ENCODE data around the gene SLC29A2.

SLC29A2 gene

DNA sequence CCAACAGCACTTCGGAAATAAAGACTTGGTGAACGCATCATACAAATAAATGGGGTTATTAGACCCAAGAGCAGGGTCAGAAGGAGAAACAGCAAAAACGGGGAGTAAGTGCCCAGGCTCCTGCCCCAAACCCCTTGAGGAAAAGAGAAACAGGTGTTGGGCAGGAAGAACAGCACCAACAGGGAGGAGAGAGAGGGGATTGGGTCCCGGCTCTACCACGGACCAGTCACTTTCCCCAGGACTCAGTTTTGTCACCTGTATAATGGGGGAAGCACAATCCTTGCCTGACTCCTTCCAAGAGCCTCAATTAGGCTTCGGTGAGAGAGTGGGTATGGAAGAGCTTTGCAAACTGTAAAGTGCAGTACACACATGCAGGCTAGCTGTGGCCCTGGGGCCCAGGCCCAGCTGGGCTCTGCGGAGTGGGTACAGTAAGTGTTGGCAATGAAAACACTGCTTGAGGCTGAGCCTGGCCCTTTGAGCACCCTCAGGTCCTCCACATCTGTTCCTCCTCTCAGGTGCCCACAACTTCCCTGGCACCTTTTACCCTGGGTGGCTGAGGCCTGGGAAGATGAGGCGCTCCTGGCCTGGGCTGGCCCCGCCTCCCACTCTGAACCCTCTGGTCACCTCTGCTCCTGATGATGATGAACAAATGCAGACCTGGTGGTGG is 8.9 kb downstream of the SLC29A2 start:
- CTCF ChIA-PET = interaction anchor here (0.9 to 5.6 kb wide), 7 partner anchors 8 to 77 kb away, joined by 3 to 58 read pairs (median 6); no protein-coding TSS in a partner anchor
- no peak overlapping the region for H3K27ac ChIP-seq (ENCODE audit: extremely low read depth, low read depth, low read length)

DNA sequence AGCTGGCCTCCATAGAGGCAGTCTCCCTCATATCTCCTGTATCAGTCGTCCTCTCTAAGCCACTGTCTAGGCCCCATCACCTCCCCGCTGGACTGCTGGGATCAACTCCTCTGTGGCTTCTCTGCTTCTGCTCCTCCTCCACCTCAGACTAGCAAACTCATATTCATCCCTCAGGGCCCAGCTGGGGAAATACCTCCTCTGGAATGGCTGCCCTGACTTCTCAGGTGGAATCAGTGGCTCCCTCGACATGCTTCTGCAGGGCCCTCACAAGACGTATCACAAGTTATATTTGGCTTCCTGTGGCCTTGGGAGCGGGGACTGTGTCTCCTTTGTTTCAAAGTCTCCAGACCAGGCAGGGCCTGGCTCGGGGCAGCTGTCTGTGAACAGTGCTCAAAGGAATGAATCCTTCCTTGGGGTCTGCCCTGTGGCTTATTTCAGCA is 10.0 kb downstream of the SLC29A2 start:
- H3K4me3 ChIP-seq (ENCODE audit: low read depth, low read length) = no peak overlapping the region
- POLR2A ChIA-PET = interaction anchor here (2.2 kb wide), 1 partner anchor 10 kb away, joined by 7 read pairs; the partner anchor contains the start of gene SLC29A2
- peaks cover 0 to 31% of the 10 kb centered on the region in 2 experiments; a peak in 1 of 3 replicates for H3K36me3 ChIP-seq (ENCODE audit: control insufficient read depth in 2 of 2, insufficient read depth in 1 of 2, low read length in 2 of 2)
- CTCF ChIA-PET = interaction anchor here (0.8 to 1.0 kb wide), 2 partner anchors 28 to 46 kb away, joined by 3 to 5 read pairs; no protein-coding TSS in a partner anchor
- no peaks in the 10 kb centered on the region for H3K4me1 ChIP-seq (ENCODE audit: control insufficient read depth, insufficient read depth, low read length)
- no peak overlapping the region for H3K27ac ChIP-seq (ENCODE audit: extremely low read depth, low read depth, low read length)
- no peaks in the 10 kb centered on the region for H3K9me3 ChIP-seq (ENCODE audit: control insufficient read depth, insufficient read depth, low read depth, low read length)
- no peak for TF ChIP-seq TCF7L2 (IDR thresholded peaks at IDR 0.05; ENCODE audit: borderline replicate concordance, low read depth, low read length)
- TF ChIP-seq ZFP3 (tag by site-specific recombination; IDR thresholded peaks at IDR 0.05; ENCODE audit: low read depth) = peak; percentile 63; the same call in 1 of the 2 replicates
- TF ChIP-seq ZSCAN16 (tag by site-specific recombination; IDR thresholded peaks at IDR 0.05) = no peak

More for the DNA sequence above, 8.9 kb downstream of the SLC29A2 start:
- TF ChIP-seq ZNF23 (tag by site-specific recombination; IDR thresholded peaks at IDR 0.05; ENCODE audit: borderline replicate concordance) = no peak
- peaks cover 0 to 41% of the 10 kb centered on the region in 2 experiments; a peak in 1 of 3 replicates for H3K36me3 ChIP-seq (ENCODE audit: control insufficient read depth in 2 of 2, insufficient read depth in 1 of 2, low read length in 2 of 2)
- POLR2A ChIA-PET = interaction anchor here (1.2 to 2.2 kb wide), 2 partner anchors 9 to 15 kb away, joined by 4 to 7 read pairs; partner anchors contain the start of gene SLC29A2
- no peaks in the 10 kb centered on the region for H3K4me1 ChIP-seq (ENCODE audit: control insufficient read depth, insufficient read depth, low read length)
- H3K9me3 ChIP-seq (ENCODE audit: control insufficient read depth, insufficient read depth, low read depth, low read length) = no peaks in the 10 kb centered on the region
- no peak overlapping the region for H3K4me3 ChIP-seq (ENCODE audit: low read depth, low read length)

DNA sequence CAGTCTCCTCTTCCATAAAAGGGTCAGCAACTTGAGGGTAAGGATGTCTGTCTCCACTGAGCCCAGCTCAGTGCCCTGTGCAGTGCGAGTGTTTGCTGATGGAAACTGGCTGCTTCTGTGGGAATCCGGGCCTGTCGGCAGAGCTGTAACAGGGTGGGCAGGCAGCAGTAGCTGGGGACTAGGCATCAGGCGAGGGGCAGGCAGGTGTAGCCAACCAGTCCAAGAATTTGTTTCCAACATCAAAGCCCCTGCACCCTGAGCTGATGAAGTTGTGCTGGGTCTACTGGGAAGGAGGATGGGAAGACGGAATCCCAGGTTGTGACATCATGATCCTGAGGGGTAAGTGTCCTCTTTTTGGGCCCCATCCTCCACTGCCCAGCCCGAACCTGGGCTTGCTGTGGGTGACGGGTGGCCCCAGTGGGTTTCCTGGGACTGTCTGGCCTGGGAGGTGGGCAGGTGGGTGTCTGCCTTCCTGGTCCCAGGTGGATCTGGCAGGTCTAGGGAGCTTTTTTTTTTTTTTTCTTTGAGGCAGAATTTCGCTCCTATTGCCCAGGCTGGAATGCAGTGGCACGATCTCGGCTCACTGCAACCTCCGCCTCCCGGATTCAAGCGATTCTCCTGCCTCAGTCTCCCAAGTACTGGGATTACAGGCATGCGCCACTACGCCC is 11.0 kb downstream of the SLC29A2 start:
- CTCF ChIA-PET = no interaction called here
- Histone ChIP-seq H3K4me1 (ENCODE audit: control insufficient read depth, insufficient read depth, low read length) (no peaks in the 10 kb centered on the region), H3K9me3 (ENCODE audit: control insufficient read depth, insufficient read depth, low read depth, low read length) (no peaks in the 10 kb centered on the region), H3K27ac (ENCODE audit: extremely low read depth, low read depth, low read length) (no peak overlapping the region), H3K36me3 (ENCODE audit: control insufficient read depth in 2 of 2, insufficient read depth in 1 of 2, low read length in 2 of 2) (peaks cover 0 to 23% of the 10 kb centered on the region in 2 experiments; a peak in 1 of 3 replicates), H3K4me3 (ENCODE audit: low read depth, low read length) (no peak overlapping the region)
- POLR2A ChIA-PET = interaction anchor here (0.6 to 1.5 kb wide), 3 partner anchors 12 to 119 kb away, joined by 3 to 4 read pairs (median 3); partner anchors contain the start of gene DPP3
- TF ChIP-seq ZNF10 (tag by site-specific recombination; IDR thresholded peaks at IDR 0.05) (peak; percentile 74), ZNF114 (tag by site-specific recombination; IDR thresholded peaks at IDR 0.05) (no peak)

DNA sequence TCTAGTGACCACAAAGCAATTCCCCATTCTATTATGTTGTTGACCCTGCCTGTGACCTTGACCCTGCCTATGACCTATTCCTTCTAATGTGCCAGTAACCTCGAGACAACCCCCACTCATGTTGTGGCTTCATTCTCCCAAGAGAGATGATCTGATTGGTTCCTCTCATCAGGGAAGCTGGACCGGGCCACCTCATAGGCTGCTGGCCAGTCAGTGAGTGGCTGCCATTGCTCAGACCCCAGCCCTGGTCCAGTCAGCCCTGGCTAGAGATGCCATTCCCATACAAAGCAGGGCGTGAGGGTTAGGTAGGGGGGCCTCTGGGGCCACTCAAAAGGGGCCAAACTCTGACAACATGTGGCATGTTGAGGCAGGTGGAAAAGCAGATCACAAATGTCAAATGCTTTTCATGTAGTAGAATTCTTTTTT is 11.9 kb downstream of the SLC29A2 start:
- ChIA-PET POLR2A (interaction anchor here (0.7 to 1.5 kb wide), 2 partner anchors 8 to 120 kb away, joined by 3 to 4 read pairs; partner anchors contain the start of gene DPP3), CTCF (no interaction called here)
- Histone ChIP-seq H3K36me3 (ENCODE audit: control insufficient read depth in 2 of 2, insufficient read depth in 1 of 2, low read length in 2 of 2) (peaks cover 0 to 18% of the 10 kb centered on the region in 2 experiments; a peak in 1 of 3 replicates), H3K4me1 (ENCODE audit: control insufficient read depth, insufficient read depth, low read length) (no peaks in the 10 kb centered on the region), H3K4me3 (ENCODE audit: low read depth, low read length) (no peak overlapping the region), H3K27ac (ENCODE audit: extremely low read depth, low read depth, low read length) (no peak overlapping the region), H3K9me3 (ENCODE audit: control insufficient read depth, insufficient read depth, low read depth, low read length) (no peaks in the 10 kb centered on the region)
- no peak for TF ChIP-seq ZNF416 (tag by site-specific recombination; IDR thresholded peaks at IDR 0.05)
- no peak for TF ChIP-seq ZNF629 (tag by site-specific recombination; IDR thresholded peaks at IDR 0.05)
- no peak for TF ChIP-seq ZNF121 (tag by site-specific recombination; IDR thresholded peaks at IDR 0.05)
- TF ChIP-seq ZNF677 (tag by site-specific recombination; IDR thresholded peaks at IDR 0.05) = no peak
- no peak for TF ChIP-seq ZBTB8A (tag by site-specific recombination; IDR thresholded peaks at IDR 0.05)
- no peak for TF ChIP-seq ZNF324 (tag by site-specific recombination; IDR thresholded peaks at IDR 0.05)
- no peak for TF ChIP-seq ZIC2 (tag by site-specific recombination; IDR thresholded peaks at IDR 0.05)
- no peak for TF ChIP-seq ZNF529 (tag by site-specific recombination; IDR thresholded peaks at IDR 0.05; ENCODE audit: insufficient replicate concordance)
- TF ChIP-seq ZNF571 (tag by site-specific recombination; IDR thresholded peaks at IDR 0.05) = no peak
- no peak for TF ChIP-seq EGR2 (tag by site-specific recombination; IDR thresholded peaks at IDR 0.05; ENCODE audit: low read depth)
- no peak for TF ChIP-seq ZNF768 (tag by site-specific recombination; IDR thresholded peaks at IDR 0.05)
- no peak for TF ChIP-seq MEIS1 (CRISPR knock-in tag; IDR thresholded peaks at IDR 0.05; ENCODE audit: borderline replicate concordance)
- TF ChIP-seq, protein P1, sequence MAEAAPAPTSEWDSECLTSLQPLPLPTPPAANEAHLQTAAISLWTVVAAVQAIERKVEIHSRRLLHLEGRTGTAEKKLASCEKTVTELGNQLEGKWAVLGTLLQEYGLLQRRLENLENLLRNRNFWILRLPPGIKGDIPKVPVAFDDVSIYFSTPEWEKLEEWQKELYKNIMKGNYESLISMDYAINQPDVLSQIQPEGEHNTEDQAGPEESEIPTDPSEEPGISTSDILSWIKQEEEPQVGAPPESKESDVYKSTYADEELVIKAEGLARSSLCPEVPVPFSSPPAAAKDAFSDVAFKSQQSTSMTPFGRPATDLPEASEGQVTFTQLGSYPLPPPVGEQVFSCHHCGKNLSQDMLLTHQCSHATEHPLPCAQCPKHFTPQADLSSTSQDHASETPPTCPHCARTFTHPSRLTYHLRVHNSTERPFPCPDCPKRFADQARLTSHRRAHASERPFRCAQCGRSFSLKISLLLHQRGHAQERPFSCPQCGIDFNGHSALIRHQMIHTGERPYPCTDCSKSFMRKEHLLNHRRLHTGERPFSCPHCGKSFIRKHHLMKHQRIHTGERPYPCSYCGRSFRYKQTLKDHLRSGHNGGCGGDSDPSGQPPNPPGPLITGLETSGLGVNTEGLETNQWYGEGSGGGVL (tag by site-specific recombination; IDR thresholded peaks at IDR 0.05) = no peak
- TF ChIP-seq GFI1B (tag by site-specific recombination; IDR thresholded peaks at IDR 0.05) = no peak
- TF ChIP-seq, protein P2, sequence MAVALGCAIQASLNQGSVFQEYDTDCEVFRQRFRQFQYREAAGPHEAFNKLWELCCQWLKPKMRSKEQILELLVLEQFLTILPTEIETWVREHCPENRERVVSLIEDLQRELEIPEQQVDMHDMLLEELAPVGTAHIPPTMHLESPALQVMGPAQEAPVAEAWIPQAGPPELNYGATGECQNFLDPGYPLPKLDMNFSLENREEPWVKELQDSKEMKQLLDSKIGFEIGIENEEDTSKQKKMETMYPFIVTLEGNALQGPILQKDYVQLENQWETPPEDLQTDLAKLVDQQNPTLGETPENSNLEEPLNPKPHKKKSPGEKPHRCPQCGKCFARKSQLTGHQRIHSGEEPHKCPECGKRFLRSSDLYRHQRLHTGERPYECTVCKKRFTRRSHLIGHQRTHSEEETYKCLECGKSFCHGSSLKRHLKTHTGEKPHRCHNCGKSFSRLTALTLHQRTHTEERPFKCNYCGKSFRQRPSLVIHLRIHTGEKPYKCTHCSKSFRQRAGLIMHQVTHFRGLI (tag by site-specific recombination; IDR thresholded peaks at IDR 0.05) = no peak
- TF ChIP-seq ZNF174 (tag by site-specific recombination; IDR thresholded peaks at IDR 0.05) = no peak

Data from HEK293 (cell line).